Body of pancreas (tissue), 4 donors: ENCODE results near the gene NDUFB8. TPM values are rescaled to one million over a fixed set of nuclear protein-coding genes. Genes with fewer than 3 reads are reported as not detected.
A peak's percentile ranks its signal among the peaks of the same experiment; 100 is the strongest.

ENCODE experiments used
- ATAC-seq: fragments of 150-250 bp; one replicate; pipeline ENCODE4 v1.9.1; 2016
- DNase-seq, 4 donors: peaks; one replicate each; pipeline ENCODE4 v3.0.0-alpha.2; 2019
- H3K27ac ChIP-seq, 4 donors: fragments of 200-600 bp; sonication (generic); 1 replicate in 3 of 4; 2 replicates in 1 of 4; pipeline versions ENCODE4 v1.5.1 to v1.6.1; 2016 to 2019; ENCODE audit warnings: mild to moderate bottlenecking in 1 of 4, mixed read lengths in 1 of 4, moderate library complexity in 1 of 4
- H3K27me3 ChIP-seq, 2 donors: fragments of 200-600 bp; sonication (generic); one replicate each; pipeline ENCODE4 v1.6.0; 2016; ENCODE audit warnings: mild to moderate bottlenecking in 1 of 2
- H3K36me3 ChIP-seq, 2 donors: fragments of 200-600 bp; sonication (generic); replicated peaks in 1 of 2; 2 replicates each; pipeline ENCODE4 v1.5.1; 2016; ENCODE audit warnings: low read depth in 2 of 2; ENCODE audit not compliant: insufficient read depth in 1 of 2
- H3K4me1 ChIP-seq: fragments of 200-600 bp; sonication (generic); one replicate; pipeline ENCODE4 v1.6.0; 2016
- H3K4me3 ChIP-seq, 2 donors: fragments of 200-600 bp; sonication (generic); 1 replicate in 1 of 2; 2 replicates in 1 of 2; pipeline ENCODE4 v1.5.1; 2016 to 2019
- H3K9me3 ChIP-seq, 3 donors: fragments of 200-600 bp; sonication (generic); 1 replicate in 2 of 3; 2 replicates in 1 of 3; pipeline ENCODE4 v1.5.1; 2016
- POLR2A ChIP-seq, 3 donors: fragments of 450-650 bp; IDR thresholded peaks; one replicate each; pipeline ENCODE4 v1.6.1; 2016; ENCODE audit warnings: antibody characterized with exemption in 3 of 3, mild to moderate bottlenecking in 2 of 3
- WGBS, 2 donors: methylation state at CpG; one replicate each; pipeline ENCODE4 v1.1.5; 2017; 5-methylcytosine and 5-hydroxymethylcytosine counted together
- intact Hi-C: fragments of 100-400 bp; cut with DNase I; formaldehyde crosslinking; loops from one replicate; pipeline ENCODE4 v1.15.1; 2023
- total RNA-seq, 2 donors: library from RNA; depleted of rRNA; stranded (reverse); fragments of >200 nt; gene quantifications; one replicate each; pipeline ENCODE4 v1.1.0, GENCODE V29; 2016
- TF ChIP-seq, protein P1 (sequence below), 7 experiments: fragments of 450-650 bp in 4 of 7; fragments of 200-600 bp in 3 of 7; sonication (generic) in 3 of 7; IDR thresholded peaks; one replicate each; pipeline ENCODE4 v1.5.1; 2016 to 2019; ENCODE audit warnings: antibody characterized with exemption in 7 of 7

NDUFB8 gene
- total RNA-seq, 2 donors from 2014 or later: 77.8 to 84.1 TPM

DNA sequence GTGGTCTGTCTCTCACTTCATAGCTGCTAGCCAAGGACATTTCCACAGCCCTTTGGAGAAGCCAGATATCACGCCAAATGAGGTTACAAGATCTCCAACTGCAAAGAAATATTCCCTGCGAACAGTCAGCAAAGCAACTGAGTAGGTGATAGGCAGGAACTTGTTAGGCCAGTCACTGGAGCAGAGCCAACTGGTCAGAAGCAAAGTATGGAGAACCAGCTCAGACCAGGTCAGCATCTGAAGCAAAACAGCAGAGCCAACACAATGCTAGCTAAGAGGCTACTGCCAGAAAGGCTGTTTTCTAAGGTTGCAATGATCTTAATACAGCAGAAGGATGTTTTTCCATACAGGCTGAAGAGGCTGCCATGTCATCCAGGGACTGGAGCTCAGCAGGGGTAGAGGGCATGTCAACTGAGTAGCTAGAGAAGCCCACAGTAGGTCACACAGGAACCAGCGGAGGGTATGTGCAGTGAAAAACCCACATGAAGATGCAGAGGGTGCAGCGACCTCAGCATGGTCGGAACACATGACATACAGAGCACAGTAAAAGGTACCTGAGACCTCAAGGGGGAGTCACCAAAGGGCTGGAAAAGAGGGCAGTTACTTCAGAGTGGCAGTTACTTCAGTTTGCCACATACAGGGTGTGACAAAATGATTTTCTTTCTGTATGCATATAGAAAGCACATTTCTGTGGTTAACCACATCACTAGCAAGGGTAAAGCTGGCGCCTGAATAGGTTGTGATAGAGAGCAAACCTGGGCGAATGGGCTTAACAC lies 18.9 kb downstream of the NDUFB8 start:
- Histone ChIP-seq H3K36me3 (no peaks in the 10 kb centered on the region), H3K9me3 (no peaks in the 10 kb centered on the region), H3K4me3 (no peak overlapping the region), H3K27ac (no peak overlapping the region), H3K4me1 (peaks cover 6% of the 10 kb centered on the region), H3K27me3 (no peaks in the 10 kb centered on the region)
- 64 to 77% methylated on average over 7 of the region's 7 CpGs for WGBS, 2 donors
- DNase-seq (peak; percentile 27 to 71 (median 50)), ATAC-seq (no peak)
- TF ChIP-seq, protein P1, sequence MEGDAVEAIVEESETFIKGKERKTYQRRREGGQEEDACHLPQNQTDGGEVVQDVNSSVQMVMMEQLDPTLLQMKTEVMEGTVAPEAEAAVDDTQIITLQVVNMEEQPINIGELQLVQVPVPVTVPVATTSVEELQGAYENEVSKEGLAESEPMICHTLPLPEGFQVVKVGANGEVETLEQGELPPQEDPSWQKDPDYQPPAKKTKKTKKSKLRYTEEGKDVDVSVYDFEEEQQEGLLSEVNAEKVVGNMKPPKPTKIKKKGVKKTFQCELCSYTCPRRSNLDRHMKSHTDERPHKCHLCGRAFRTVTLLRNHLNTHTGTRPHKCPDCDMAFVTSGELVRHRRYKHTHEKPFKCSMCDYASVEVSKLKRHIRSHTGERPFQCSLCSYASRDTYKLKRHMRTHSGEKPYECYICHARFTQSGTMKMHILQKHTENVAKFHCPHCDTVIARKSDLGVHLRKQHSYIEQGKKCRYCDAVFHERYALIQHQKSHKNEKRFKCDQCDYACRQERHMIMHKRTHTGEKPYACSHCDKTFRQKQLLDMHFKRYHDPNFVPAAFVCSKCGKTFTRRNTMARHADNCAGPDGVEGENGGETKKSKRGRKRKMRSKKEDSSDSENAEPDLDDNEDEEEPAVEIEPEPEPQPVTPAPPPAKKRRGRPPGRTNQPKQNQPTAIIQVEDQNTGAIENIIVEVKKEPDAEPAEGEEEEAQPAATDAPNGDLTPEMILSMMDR (IDR thresholded peaks at IDR 0.05): no peak
- no peak for TF ChIP-seq POLR2A (IDR thresholded peaks at IDR 0.05)
- intact Hi-C loops: loop anchor here (10.0 kb wide), 1 partner anchor 176 kb away; the partner anchor contains the start of gene PKD2L1

DNA sequence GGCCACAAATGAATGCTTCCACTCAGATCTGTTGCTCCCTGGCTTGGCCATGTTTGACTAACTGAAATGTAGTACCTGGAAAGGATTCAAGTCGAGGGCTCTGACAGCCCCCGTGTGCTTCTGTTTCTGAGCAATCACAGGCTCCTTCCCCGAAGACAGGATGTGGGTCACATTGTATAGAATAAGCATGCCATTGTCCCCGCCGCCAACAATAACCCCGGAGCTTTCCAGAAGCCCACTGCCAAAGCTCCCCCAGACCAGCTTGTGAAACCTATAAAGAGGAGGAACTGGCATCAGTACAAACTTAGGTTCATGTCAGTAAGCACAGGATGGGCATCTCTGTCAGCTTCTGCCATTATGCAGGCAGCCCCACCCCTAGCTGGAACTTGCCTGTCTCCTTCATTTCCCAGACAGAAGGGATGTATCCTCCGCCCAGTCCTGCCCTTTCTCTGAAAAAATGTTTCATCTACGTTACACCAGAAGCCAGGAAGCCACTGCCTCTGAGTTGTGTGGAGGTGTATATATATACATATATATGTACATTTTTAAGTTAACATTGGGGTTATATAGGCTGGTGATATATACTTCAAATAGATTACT lies 20.3 kb downstream of the NDUFB8 start:
- H3K27ac ChIP-seq: no peak overlapping the region
- H3K27me3 ChIP-seq: no peaks in the 10 kb centered on the region
- DNase-seq (no peak), ATAC-seq (no peak)
- no peaks in the 10 kb centered on the region for H3K9me3 ChIP-seq
- 74 to 83% methylated on average over 8 of the region's 8 CpGs for whole genome bisulfite sequencing, 2 donors
- intact Hi-C loops: no loop called here
- TF ChIP-seq, protein P1 (IDR thresholded peaks at IDR 0.05): no peak
- no peak for TF ChIP-seq POLR2A (IDR thresholded peaks at IDR 0.05)
- H3K4me1 ChIP-seq: peaks cover 6% of the 10 kb centered on the region
- no peaks in the 10 kb centered on the region for H3K36me3 ChIP-seq
- no peak overlapping the region for H3K4me3 ChIP-seq

DNA sequence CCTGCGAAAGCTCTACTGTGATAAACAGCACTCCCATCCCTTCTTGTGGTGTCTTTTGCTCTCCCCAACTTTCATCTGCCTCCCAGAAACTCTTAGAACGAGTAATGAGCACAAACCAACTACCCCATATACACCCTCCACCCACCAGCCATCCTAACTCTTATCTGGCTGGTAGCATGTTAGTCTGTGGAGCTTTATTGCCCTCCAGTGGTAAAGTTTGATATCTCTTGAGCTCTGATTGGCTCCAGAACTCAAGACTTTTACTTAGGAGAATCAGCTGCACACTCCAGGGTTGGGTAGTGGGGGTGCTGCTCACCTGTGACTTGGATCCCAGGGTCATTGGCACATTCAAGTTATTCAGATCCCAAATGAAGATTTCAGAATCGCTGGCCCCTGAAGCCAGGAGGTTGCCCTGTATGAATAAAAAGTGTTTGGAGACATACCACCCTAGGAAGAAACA lies 20.9 kb downstream of the NDUFB8 start:
- no peaks in the 10 kb centered on the region for H3K9me3 ChIP-seq
- no peak overlapping the region for H3K27ac ChIP-seq
- peaks cover 6% of the 10 kb centered on the region for H3K4me1 ChIP-seq
- DNase-seq: peak in 1 of 4 donors; percentile 26
- no peak for TF ChIP-seq POLR2A (IDR thresholded peaks at IDR 0.05)
- TF ChIP-seq, protein P1 (IDR thresholded peaks at IDR 0.05): peak in 6 of 7 experiments; percentile 16 to 58 (median 44)
- WGBS, 2 donors: 48 to 54% methylated on average over 3 of the region's 3 CpGs
- no peaks in the 10 kb centered on the region for H3K36me3 ChIP-seq
- intact Hi-C loops: no loop called here
- no peak overlapping the region for H3K4me3 ChIP-seq
- peak; percentile 40 for ATAC-seq
- H3K27me3 ChIP-seq: no peaks in the 10 kb centered on the region

DNA sequence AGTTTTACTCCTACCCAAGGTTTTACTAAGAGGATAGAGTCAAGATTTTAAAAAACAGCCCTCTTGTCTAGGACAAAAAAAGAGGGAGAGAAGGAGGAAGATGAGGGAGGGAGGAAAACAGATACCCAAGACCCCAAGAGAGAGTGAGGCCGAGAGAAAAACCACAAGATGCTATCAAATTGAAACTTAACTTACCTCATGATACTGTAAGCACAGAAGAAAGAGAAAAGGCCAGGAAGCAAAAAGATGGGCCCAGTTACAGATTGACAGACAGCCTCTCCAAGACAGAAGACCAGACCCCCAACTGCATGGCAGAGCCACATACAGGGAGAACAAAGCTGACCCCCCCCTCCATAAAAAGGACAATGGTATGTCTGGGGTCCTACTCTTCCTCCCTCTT lies 21.4 kb downstream of the NDUFB8 start:
- Histone ChIP-seq H3K36me3 (no peaks in the 10 kb centered on the region), H3K4me1 (peaks cover 6% of the 10 kb centered on the region), H3K27ac (no peak overlapping the region), H3K27me3 (no peaks in the 10 kb centered on the region), H3K4me3 (no peak overlapping the region), H3K9me3 (no peaks in the 10 kb centered on the region)
- TF ChIP-seq, protein P1 (IDR thresholded peaks at IDR 0.05): no peak
- no peak for TF ChIP-seq POLR2A (IDR thresholded peaks at IDR 0.05)
- intact Hi-C loops: no loop called here
- DNase-seq (no peak), ATAC-seq (no peak)
- WGBS, 2 donors: 35 to 47% methylated on average over 1 of the region's 1 CpG
